ENCODE measurements around the gene AGPAT2.

DNA sequence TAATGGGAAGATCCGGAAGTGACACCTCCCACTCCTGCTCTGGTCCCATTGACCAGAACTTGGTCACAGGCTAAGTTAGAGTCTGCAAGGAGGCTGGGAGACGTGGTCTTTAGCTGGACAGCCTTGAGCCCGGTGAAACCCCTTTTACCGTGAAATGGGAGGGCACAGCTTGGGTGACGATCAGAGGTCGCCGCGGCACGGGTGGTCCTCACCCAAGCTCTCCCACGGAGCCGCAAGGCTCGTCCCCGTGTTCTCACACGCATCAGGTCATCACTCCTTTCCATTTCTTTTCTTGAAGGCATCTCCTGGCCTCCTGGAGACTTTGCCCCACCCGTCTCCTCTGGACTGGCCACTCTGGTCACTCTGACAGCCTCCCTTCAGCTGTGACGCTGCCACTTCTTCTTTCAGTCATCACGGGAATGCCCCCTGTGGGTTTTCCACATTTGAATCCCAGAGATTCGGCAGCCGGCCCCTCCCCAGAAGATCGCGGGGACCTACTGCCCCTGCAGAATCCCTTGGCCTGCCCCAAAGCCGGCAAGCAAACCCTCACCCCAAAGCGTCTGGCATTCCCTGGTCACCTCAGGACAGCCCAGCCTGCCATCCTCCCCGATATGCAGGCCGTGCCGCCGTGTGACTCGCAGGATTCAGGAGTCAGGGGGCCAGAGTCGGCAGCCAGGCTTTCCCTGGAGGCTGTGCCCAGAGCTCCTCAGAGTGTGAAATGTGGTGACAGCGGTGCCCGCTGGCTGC, 43.5 kb downstream of the AGPAT2 start:
- no peak for TF ChIP-seq EP300 (IDR thresholded peaks at IDR 0.05)
- TF ChIP-seq POLR2A (IDR thresholded peaks at IDR 0.05): no peak

Data from gastroesophageal sphincter (tissue), 2 donors.